ENCODE results near the gene GSAP. TPM values are rescaled to one million over a fixed set of nuclear protein-coding genes. Genes with fewer than 3 reads are reported as not detected.

GSAP gene
- total and polyA plus RNA-seq, 9 donors = 4.0 to 19.4 (median 11.2) TPM

DNA sequence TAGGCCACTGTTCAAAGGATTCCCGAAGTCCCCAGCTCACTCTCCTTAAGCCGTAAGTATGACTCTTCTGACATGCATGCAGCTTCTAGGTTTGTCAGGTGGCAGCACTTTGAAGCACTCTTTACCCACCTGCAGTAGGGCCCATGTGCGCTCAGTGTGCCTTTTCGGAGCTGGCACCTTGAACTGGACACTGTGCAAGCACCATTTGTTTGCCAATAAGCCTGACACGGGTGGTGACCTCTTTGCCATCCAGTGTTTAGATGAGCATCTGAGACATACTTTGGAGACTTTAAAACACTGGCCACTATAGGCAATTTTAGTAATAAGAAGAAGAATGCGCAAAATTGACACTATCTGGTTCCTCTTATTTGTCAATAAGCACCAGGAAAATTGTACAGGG, 45.7 kb upstream of the GSAP start:
- no peaks in the 10 kb centered on the region for H3K4me1 ChIP-seq (ENCODE audit: insufficient read depth)
- no peak overlapping the region for H3K27ac ChIP-seq
- no peak overlapping the region for H3K4me3 ChIP-seq
- intact Hi-C loops (cut with DNase I) = no loop called here
- TF ChIP-seq, protein P1, sequence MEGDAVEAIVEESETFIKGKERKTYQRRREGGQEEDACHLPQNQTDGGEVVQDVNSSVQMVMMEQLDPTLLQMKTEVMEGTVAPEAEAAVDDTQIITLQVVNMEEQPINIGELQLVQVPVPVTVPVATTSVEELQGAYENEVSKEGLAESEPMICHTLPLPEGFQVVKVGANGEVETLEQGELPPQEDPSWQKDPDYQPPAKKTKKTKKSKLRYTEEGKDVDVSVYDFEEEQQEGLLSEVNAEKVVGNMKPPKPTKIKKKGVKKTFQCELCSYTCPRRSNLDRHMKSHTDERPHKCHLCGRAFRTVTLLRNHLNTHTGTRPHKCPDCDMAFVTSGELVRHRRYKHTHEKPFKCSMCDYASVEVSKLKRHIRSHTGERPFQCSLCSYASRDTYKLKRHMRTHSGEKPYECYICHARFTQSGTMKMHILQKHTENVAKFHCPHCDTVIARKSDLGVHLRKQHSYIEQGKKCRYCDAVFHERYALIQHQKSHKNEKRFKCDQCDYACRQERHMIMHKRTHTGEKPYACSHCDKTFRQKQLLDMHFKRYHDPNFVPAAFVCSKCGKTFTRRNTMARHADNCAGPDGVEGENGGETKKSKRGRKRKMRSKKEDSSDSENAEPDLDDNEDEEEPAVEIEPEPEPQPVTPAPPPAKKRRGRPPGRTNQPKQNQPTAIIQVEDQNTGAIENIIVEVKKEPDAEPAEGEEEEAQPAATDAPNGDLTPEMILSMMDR (IDR thresholded peaks at IDR 0.05) = no peak
- TF ChIP-seq EP300 (IDR thresholded peaks at IDR 0.05) (no peak), POLR2A (IDR thresholded peaks at IDR 0.05) (no peak)
- H3K27me3 ChIP-seq = no peaks in the 10 kb centered on the region
- DNase-seq = no peak
- H3K9me3 ChIP-seq = no peaks in the 10 kb centered on the region
- H3K36me3 ChIP-seq = no peaks in the 10 kb centered on the region
- 93 to 94% (median 94%) methylated on average over 6 of the region's 6 CpGs for WGBS, 3 donors

DNA sequence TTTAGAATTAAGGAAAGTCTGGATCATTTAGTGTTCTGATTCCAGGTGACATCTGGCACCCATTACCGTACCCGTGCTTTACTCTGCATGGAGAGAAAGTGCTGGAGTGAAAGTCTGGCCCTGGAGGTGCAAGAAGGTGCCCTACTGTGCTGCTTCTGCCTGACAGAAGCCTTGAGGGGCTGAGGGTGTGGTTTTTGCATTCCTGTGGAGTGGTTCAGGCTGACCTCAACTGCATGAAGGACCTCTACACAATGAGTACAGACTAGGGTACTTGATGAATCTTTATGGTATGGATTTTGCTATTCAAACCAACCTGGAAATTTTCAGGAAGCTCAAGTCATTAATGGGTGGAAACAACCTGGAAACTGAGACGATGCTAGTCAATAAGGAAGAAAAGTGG, 45.1 kb upstream of the GSAP start:
- Histone ChIP-seq H3K36me3 (no peaks in the 10 kb centered on the region), H3K9me3 (no peaks in the 10 kb centered on the region), H3K4me3 (no peak overlapping the region), H3K4me1 (ENCODE audit: insufficient read depth) (no peaks in the 10 kb centered on the region), H3K27me3 (no peaks in the 10 kb centered on the region), H3K27ac (no peak overlapping the region)
- 67 to 79% (median 78%) methylated on average over 3 of the region's 3 CpGs for WGBS, 3 donors
- TF ChIP-seq EP300 (IDR thresholded peaks at IDR 0.05) (no peak), POLR2A (IDR thresholded peaks at IDR 0.05) (no peak)
- no peak for DNase-seq
- intact Hi-C loops (cut with DNase I) = no loop called here

DNA sequence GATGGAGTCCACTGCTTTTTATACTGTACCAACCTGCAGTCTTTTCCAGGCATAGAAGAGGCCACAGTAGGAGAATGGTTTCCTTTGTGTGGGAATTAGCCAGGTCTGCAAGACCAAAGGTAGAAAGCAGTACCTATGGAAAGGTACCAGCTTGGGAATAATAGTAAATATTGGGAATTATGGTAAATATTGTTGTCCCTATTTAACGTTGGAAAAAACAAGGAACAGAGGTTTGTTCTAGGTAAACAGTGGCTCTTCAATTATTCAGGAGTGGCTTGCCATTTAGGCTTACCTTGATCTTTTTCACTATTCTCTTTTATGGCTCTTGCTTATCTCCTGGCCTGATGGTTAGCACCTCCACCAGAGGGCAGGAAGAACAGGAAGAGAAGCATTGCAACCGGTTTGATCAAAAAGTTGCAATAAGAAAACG, 43.9 kb upstream of the GSAP start:
- 51 to 57% (median 55%) methylated on average over 3 of the region's 3 CpGs for WGBS, 3 donors
- no peaks in the 10 kb centered on the region for H3K9me3 ChIP-seq
- no peaks in the 10 kb centered on the region for H3K36me3 ChIP-seq
- H3K4me3 ChIP-seq = no peak overlapping the region
- intact Hi-C loops (cut with DNase I) = no loop called here
- TF ChIP-seq, protein P1 (IDR thresholded peaks at IDR 0.05) = no peak
- TF ChIP-seq EP300 (IDR thresholded peaks at IDR 0.05) (no peak), POLR2A (IDR thresholded peaks at IDR 0.05) (no peak)
- no peak for DNase-seq
- H3K4me1 ChIP-seq (ENCODE audit: insufficient read depth) = no peaks in the 10 kb centered on the region
- no peaks in the 10 kb centered on the region for H3K27me3 ChIP-seq
- no peak overlapping the region for H3K27ac ChIP-seq

DNA sequence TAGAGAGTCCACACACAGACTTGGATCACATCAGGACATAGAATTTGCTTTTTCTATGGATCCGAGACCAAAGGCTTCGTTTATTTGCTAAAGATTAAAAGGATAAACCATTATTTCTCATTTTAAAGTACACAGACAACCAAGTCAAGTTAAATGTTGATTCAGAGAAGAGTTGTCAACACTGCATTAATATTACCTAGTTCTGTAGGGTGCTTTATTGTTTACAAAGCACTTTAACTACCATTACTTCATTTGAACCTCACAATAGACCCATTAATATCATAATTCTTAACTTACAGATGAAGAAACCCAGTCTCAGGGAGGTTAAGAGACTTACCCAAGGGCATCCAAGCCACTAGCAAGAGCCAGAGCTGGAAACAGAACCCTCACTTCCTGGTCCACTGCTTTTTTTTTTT, 43.2 kb upstream of the GSAP start:
- no peak overlapping the region for H3K4me3 ChIP-seq
- no peaks in the 10 kb centered on the region for H3K9me3 ChIP-seq
- H3K27me3 ChIP-seq = no peaks in the 10 kb centered on the region
- no peak overlapping the region for H3K27ac ChIP-seq
- WGBS, 3 donors = 91 to 94% (median 92%) methylated on average over 2 of the region's 2 CpGs
- no peak for TF ChIP-seq POLR2A (IDR thresholded peaks at IDR 0.05)
- no peak for TF ChIP-seq EP300 (IDR thresholded peaks at IDR 0.05)
- TF ChIP-seq, protein P1 (IDR thresholded peaks at IDR 0.05) = no peak
- no peaks in the 10 kb centered on the region for H3K36me3 ChIP-seq
- no peaks in the 10 kb centered on the region for H3K4me1 ChIP-seq (ENCODE audit: insufficient read depth)
- intact Hi-C loops (cut with DNase I) = no loop called here
- DNase-seq = no peak

DNA sequence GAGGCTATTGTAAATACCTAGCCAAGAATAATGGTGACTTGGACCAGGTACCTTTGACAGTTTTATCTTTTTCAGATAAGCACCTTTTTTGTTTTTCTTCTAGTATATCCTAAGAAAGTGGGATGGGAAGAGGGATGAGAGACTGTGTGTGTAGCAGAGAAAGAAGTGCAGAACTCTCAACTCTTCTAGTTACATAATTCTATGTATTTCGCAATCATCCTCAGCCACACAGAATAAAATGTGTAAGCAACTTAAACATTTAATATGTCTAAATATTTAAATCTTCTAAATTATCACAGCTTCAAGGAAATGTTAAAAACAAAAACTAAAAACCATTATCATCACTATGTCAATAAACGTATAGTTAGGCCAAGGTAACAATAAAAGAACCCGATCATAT, 42.6 kb upstream of the GSAP start:
- 91 to 93% (median 91%) methylated on average over 3 of the region's 3 CpGs for WGBS, 3 donors

More for the DNA sequence above, 42.6 kb upstream of the GSAP start:
- DNase-seq = no peak
- Histone ChIP-seq H3K27ac (no peak overlapping the region), H3K36me3 (no peaks in the 10 kb centered on the region), H3K9me3 (no peaks in the 10 kb centered on the region), H3K4me1 (ENCODE audit: insufficient read depth) (no peaks in the 10 kb centered on the region), H3K27me3 (no peaks in the 10 kb centered on the region), H3K4me3 (no peak overlapping the region)
- intact Hi-C loops (cut with DNase I) = no loop called here
- TF ChIP-seq, protein P1 (IDR thresholded peaks at IDR 0.05) = no peak
- no peak for TF ChIP-seq EP300 (IDR thresholded peaks at IDR 0.05)
- no peak for TF ChIP-seq POLR2A (IDR thresholded peaks at IDR 0.05)

All from ovary (tissue), 9 donors.